ENCODE data around the gene TMPRSS7. TPM values are rescaled to one million over a fixed set of nuclear protein-coding genes. Genes with fewer than 3 reads are reported as not detected.

The TMPRSS7 gene
- total and polyA plus RNA-seq, 2 experiments from 2014 or later, result not detected

GRCh38 chr3:112095731-112096130 is 61.2 kb downstream of the TMPRSS7 start:
- H3K4me3 ChIP-seq, result no peak overlapping the region
- peaks cover 4% of the 10 kb centered on the region; the same call in 1 of the 2 replicates for H3K9me2 ChIP-seq (ENCODE audit: insufficient read depth)
- Mint-ChIP-seq H3K27ac (no peak overlapping the region), H3K4me3 (no peak overlapping the region), H3K9me3 (no peaks in the 10 kb centered on the region), H3K4me1 (peaks cover 19% of the 10 kb centered on the region), H3K36me3 (ENCODE audit: low read depth) (no peaks in the 10 kb centered on the region; the same call in 1 of the 3 replicates), H3K27me3 (ENCODE audit: insufficient read depth, low read depth, poor library complexity) (peaks cover 1% of the 10 kb centered on the region)
- no peak for TF ChIP-seq NANOG (IDR thresholded peaks at IDR 0.05; ENCODE audit: borderline replicate concordance)
- no peak for TF ChIP-seq CTCF (conservative IDR thresholded peaks at IDR 0.05; ENCODE audit: low read depth in 2 of 2)
- no peak for TF ChIP-seq REST (IDR thresholded peaks at IDR 0.05; ENCODE audit: unreplicated experiment)
- TF ChIP-seq EZH2 (IDR thresholded peaks at IDR 0.05; ENCODE audit: low read depth, unreplicated experiment), result no peak
- no peak for TF ChIP-seq CREB1 (CRISPR knock-in tag; IDR thresholded peaks at IDR 0.05; ENCODE audit: low read depth)
- TF ChIP-seq ZNF462 (CRISPR knock-in tag; IDR thresholded peaks at IDR 0.05), result no peak
- no peak for TF ChIP-seq EZH2phosphoT487 (IDR thresholded peaks at IDR 0.05; ENCODE audit: unreplicated experiment)
- H3K27ac ChIP-seq (ENCODE audit: low read depth), result no peak overlapping the region; the same call in 1 of the 2 replicates
- no peak overlapping the region for H3K4me2 ChIP-seq
- no peak overlapping the region for H2AFZ ChIP-seq
- no peaks in the 10 kb centered on the region for H3K36me3 ChIP-seq (ENCODE audit: insufficient read depth)
- ATAC-seq (no peak), DNase-seq (ENCODE audit: low spot score) (no peak)
- H4K20me1 ChIP-seq (replicated peaks; ENCODE audit: insufficient read depth), result no peaks in the 10 kb centered on the region
- peaks cover 22% of the 10 kb centered on the region for H3K79me2 ChIP-seq (replicated peaks; ENCODE audit: insufficient read depth)
- H3F3A ChIP-seq (replicated peaks; ENCODE audit: low read depth), result no peaks in the 10 kb centered on the region
- peaks cover 15% of the 10 kb centered on the region for H3K4me1 ChIP-seq (ENCODE audit: insufficient read depth)
- H3K27me3 ChIP-seq (ENCODE audit: insufficient read depth), result no peaks in the 10 kb centered on the region

Data from GM23338 (cell line).